Measurements from ENCODE around the gene CLEC18A. TPM values are rescaled to one million over a fixed set of nuclear protein-coding genes. Genes with fewer than 3 reads are reported as not detected.

Gene CLEC18A
- total and polyA plus RNA-seq, 2 of the 8 experiments (the other 6 are each of a cell fraction or from before 2014, with no cell fraction given), result 1.3 to 1.4 TPM

DNA sequence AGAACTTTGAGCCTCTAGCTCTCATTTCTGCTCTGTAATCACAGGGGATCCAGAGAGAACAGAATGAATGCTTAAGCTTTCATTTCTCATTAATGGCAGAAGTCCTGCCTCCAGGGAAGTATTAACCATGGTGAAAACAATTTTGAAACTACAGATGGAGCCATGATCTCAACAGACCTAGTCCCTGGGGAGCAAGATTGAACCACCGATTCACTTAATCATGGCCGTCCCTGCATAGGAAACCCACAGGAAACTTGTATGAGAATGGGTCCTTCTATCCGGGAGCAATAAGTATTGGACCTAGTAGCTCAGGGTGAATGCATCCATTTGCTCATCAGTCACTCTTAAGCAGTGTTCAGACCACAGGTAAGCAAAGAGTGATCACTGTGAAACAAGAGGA is 40.2 kb upstream of the CLEC18A start (continued):
- TF ChIP-seq HDAC2 (IDR thresholded peaks at IDR 0.05; ENCODE audit: borderline replicate concordance in 1 of 2, low read depth in 2 of 2, low read length in 2 of 2) (no peak), ZNF274 (IDR thresholded peaks at IDR 0.05; ENCODE audit: borderline replicate concordance, extremely low read depth, low read length) (no peak), RAD21 (IDR thresholded peaks at IDR 0.05 in 1 of 2, conservative IDR thresholded peaks at IDR 0.05 in 1 of 2; ENCODE audit: low read depth in 2 of 2, low read length in 2 of 2) (no peak)

Measured in H1 (cell line).